Calu3 (cell line): ENCODE results near the gene KRT222. TPM values are rescaled to one million over a fixed set of nuclear protein-coding genes. Genes with fewer than 3 reads are reported as not detected.

Experiments
- BruUV-seq: library from RNA; stranded (reverse); fragments of 400-500 nt; replicated peaks from 2 replicates; lab custom pipeline; 2021; lab: Mats Ljungman, UMichigan
- CTCF ChIA-PET: fragments of 300-600 bp; sonication (Branson Sonifier 250); formaldehyde crosslinking; loops from one replicate; lab custom pipeline; 2022; ENCODE audit warnings: antibody characterized with exemption; lab: Charles Lee
- DNase-seq: peaks from one replicate; pipeline ENCODE4 v3.0.0; 2022
- H3K27ac Mint-ChIP-seq: one replicate; pipeline ENCODE4 v1.8.0; 2022; ENCODE audit warnings: mixed read lengths; ENCODE audit not compliant: unreplicated experiment
- H3K27me3 Mint-ChIP-seq: one replicate; pipeline ENCODE4 v1.8.0; 2022; ENCODE audit warnings: mixed read lengths; ENCODE audit not compliant: unreplicated experiment
- H3K36me3 Mint-ChIP-seq: one replicate; pipeline ENCODE4 v1.8.0; 2022; ENCODE audit warnings: mild to moderate bottlenecking, moderate library complexity, mixed read lengths; ENCODE audit not compliant: insufficient read depth, unreplicated experiment
- H3K4me1 Mint-ChIP-seq: one replicate; pipeline ENCODE4 v1.8.0; 2022; ENCODE audit warnings: mild to moderate bottlenecking, low read depth, mixed read lengths; ENCODE audit not compliant: unreplicated experiment
- H3K4me3 Mint-ChIP-seq: one replicate; pipeline ENCODE4 v1.8.0; 2022; ENCODE audit warnings: mild to moderate bottlenecking, low read depth, moderate library complexity, mixed read lengths; ENCODE audit not compliant: unreplicated experiment
- H3K9me3 Mint-ChIP-seq: one replicate; pipeline ENCODE4 v1.8.0; 2022; ENCODE audit warnings: low read depth, mixed read lengths; ENCODE audit not compliant: unreplicated experiment
- intact Hi-C: fragments of 100-400 bp; cut with micrococcal nuclease; formaldehyde crosslinking; loops from one replicate; pipeline ENCODE4 v1.10.0; 2022; ENCODE audit not compliant: unreplicated experiment
- total RNA-seq: library from RNA; stranded (reverse); gene quantifications from 2 replicates; pipeline ENCODE4 v1.2.3, GENCODE V29; 2022
- TF ChIP-seq, protein P1 (sequence below): fragments of 200-600 bp; IDR thresholded peaks from one replicate; pipeline ENCODE4 v1.8.0; 2022; ENCODE audit warnings: antibody characterized with exemption; ENCODE audit not compliant: unreplicated experiment

The KRT222 gene
- total RNA-seq, 1 experiment from 2014 or later, result not detected

DNA sequence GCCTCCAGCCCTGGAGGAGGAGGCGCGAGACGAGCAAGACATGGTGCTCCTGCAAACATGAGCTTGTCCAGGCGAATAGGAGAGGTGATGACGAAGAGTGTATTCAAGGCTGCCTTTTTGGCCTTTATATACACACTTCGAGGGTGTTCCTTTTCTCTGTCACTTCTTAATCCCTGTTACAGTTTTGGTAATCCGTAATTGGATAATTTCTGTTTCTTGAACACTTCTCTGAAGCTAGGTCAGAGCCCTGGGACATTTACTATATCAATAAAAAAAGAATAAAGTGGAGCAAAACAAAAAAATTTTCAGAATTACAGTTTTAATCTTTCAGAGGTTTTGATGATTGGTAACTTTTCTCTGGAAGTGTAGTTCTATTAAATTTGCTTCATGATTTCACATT is 38.7 kb upstream of the KRT222 start, which contains the start of gene KRT24:
Gene KRT24 (minus strand): TSS at position 101 of the 400 bp plus-strand sequence. CDS start 59 bp downstream, at position 42.
- Mint-ChIP-seq H3K4me3 (no peak within 1 kb of the TSS), H3K27ac (no peak within 1 kb of the TSS), H3K27me3 (peaks cover 17% of the 10 kb centered on the region), H3K36me3 (no peaks in the 10 kb centered on the region), H3K4me1 (peaks cover 44% of the 10 kb centered on the region), H3K9me3 (no peaks in the 10 kb centered on the region)
- intact Hi-C loops, result no loop called here
- no peak for DNase-seq
- no TSS peak for BruUV-seq
- TF ChIP-seq, protein P1, sequence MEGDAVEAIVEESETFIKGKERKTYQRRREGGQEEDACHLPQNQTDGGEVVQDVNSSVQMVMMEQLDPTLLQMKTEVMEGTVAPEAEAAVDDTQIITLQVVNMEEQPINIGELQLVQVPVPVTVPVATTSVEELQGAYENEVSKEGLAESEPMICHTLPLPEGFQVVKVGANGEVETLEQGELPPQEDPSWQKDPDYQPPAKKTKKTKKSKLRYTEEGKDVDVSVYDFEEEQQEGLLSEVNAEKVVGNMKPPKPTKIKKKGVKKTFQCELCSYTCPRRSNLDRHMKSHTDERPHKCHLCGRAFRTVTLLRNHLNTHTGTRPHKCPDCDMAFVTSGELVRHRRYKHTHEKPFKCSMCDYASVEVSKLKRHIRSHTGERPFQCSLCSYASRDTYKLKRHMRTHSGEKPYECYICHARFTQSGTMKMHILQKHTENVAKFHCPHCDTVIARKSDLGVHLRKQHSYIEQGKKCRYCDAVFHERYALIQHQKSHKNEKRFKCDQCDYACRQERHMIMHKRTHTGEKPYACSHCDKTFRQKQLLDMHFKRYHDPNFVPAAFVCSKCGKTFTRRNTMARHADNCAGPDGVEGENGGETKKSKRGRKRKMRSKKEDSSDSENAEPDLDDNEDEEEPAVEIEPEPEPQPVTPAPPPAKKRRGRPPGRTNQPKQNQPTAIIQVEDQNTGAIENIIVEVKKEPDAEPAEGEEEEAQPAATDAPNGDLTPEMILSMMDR, result no peak
- CTCF ChIA-PET, result interaction anchor here (0.6 to 9.8 kb wide), 21 partner anchors 8 to 1019 kb away, joined by 3 to 205 read pairs (median 7); partner anchors contain the start of gene SMARCE1

DNA sequence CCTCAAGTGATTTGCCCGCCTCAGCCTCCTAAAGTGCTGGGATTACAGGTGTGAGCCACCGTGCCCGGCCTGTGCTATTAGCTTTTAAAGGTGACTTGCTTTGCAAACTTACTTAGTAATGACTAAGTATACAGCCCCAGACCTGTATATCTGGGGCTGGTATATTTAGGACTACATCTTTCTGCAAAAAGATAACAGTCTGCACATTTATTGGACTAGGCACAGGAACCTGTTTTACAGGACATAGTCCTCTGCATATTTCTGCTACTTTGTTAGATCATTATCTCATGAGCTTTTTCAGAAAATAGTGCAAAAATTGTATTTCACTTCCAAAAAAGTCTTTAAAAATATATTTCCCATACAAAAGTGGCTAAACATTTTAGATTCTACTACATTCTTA is 37.3 kb upstream of the KRT222 start:
- no peak overlapping the region for H3K27ac Mint-ChIP-seq

DNA sequence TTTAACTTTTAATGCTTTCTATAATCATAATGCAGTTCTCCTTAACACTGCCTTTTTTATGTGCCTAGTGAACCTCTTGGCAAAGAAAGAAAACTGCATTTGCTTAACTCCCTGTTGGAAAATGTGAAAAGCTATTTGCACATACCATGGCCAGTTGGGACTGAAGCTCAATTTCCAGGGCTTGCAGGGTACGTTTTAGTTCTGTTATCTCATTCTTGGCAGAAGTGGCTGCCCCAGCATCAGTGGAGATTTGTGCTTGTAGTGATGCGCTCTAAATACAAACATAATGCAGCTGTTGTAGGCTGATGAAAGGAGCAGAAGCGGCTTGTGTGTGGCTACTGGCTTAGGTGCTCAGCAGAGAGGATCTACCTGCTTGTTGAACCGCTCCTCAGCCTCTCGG is 34.9 kb upstream of the KRT222 start:
- TF ChIP-seq, protein P1, result no peak
- Mint-ChIP-seq H3K36me3 (no peaks in the 10 kb centered on the region), H3K27me3 (peaks cover 29% of the 10 kb centered on the region), H3K27ac (no peak overlapping the region), H3K4me3 (no peak overlapping the region), H3K4me1 (peaks cover 42% of the 10 kb centered on the region), H3K9me3 (no peaks in the 10 kb centered on the region)
- no TSS peak for BruUV-seq
- intact Hi-C loops, result loop anchor here (5.0 to 10.0 kb wide), 2 partner anchors 325 to 863 kb away; no protein-coding TSS in a partner anchor
- no peak for DNase-seq
- CTCF ChIA-PET, result interaction anchor here (0.5 to 10.1 kb wide), 18 partner anchors 5 to 1726 kb away, joined by 3 to 205 read pairs (median 4); partner anchors contain the start of gene KRT24

More for the DNA sequence above, 37.3 kb upstream of the KRT222 start:
- H3K36me3 Mint-ChIP-seq, result no peaks in the 10 kb centered on the region
- intact Hi-C loops, result no loop called here
- TF ChIP-seq, protein P1, result no peak
- CTCF ChIA-PET, result interaction anchor here (0.6 to 9.8 kb wide), 20 partner anchors 7 to 922 kb away, joined by 3 to 205 read pairs (median 4); no protein-coding TSS in a partner anchor
- no peaks in the 10 kb centered on the region for H3K9me3 Mint-ChIP-seq
- no TSS peak for BruUV-seq
- H3K4me1 Mint-ChIP-seq, result peaks cover 35% of the 10 kb centered on the region
- DNase-seq, result no peak
- no peak overlapping the region for H3K4me3 Mint-ChIP-seq
- peaks cover 29% of the 10 kb centered on the region for H3K27me3 Mint-ChIP-seq

DNA sequence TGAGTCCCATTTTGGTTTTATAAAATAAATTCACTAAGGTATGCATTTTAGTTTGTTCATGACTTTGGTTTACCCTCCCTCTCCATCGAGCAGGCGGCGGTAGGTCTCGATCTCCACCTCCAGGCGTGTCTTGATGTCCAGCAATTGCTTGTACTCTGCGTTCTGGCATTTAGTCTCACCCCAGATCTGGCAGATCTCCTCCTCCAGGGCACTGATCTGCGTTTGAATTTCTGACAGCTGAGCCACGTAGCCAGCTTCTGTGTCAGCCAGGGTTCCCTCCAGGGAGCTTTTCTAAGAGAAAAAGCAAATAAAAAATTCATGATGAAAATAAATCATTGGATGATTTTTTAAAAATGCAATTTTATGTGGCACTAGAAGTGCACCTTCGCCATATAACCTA is 34.4 kb upstream of the KRT222 start:
- no TSS peak for BruUV-seq
- H3K4me1 Mint-ChIP-seq, result peaks cover 46% of the 10 kb centered on the region
- TF ChIP-seq, protein P1, result no peak
- H3K36me3 Mint-ChIP-seq, result no peaks in the 10 kb centered on the region
- peaks cover 29% of the 10 kb centered on the region for H3K27me3 Mint-ChIP-seq
- DNase-seq, result no peak
- CTCF ChIA-PET, result interaction anchor here (0.5 to 10.1 kb wide), 16 partner anchors 6 to 1727 kb away, joined by 3 to 205 read pairs (median 5); partner anchors contain the start of gene KRT24
- no peaks in the 10 kb centered on the region for H3K9me3 Mint-ChIP-seq
- no peak overlapping the region for H3K4me3 Mint-ChIP-seq
- intact Hi-C loops, result loop anchor here (5.0 to 10.0 kb wide), 2 partner anchors 325 to 862 kb away; no protein-coding TSS in a partner anchor
- no peak overlapping the region for H3K27ac Mint-ChIP-seq
